CD4-positive, alpha-beta T cell treated with Interleukin-15 for 4 hours (primary cell): Measurements from ENCODE around the gene LRP1-AS.

ENCODE experiments used
- DNase-seq: peaks from one replicate; pipeline ENCODE4 v3.0.0-alpha.2; 2020; ENCODE audit warnings: low spot score

The LRP1-AS gene

GRCh38 chr12:57146961-57147944, at the start of gene LRP1-AS:
Gene LRP1-AS (minus strand): TSS chr12:57147619.
- no peak for DNase-seq

GRCh38 chr12:57196956-57197355, 49.5 kb upstream of the LRP1-AS start:
- no peak for DNase-seq

GRCh38 chr12:57196439-57196838, 49.0 kb upstream of the LRP1-AS start:
- DNase-seq, result no peak

GRCh38 chr12:57195611-57196371, 48.4 kb upstream of the LRP1-AS start:
- DNase-seq, result no peak

DNA sequence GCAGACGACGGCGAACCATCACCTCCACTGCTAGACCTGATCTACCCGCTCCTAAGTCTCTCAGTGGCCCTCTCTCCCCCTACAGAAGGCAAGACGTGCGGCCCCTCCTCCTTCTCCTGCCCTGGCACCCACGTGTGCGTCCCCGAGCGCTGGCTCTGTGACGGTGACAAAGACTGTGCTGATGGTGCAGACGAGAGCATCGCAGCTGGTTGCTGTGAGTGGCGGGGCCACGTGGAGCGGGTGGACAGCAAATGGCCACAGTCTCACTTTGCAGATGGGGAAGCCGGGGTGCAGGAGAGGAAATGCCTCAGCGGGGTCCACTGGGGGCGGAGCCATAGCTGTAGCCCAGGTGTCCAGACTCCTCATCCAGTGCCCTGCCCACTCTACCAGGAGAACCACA, 47.8 kb upstream of the LRP1-AS start:
- DNase-seq, result no peak

DNA sequence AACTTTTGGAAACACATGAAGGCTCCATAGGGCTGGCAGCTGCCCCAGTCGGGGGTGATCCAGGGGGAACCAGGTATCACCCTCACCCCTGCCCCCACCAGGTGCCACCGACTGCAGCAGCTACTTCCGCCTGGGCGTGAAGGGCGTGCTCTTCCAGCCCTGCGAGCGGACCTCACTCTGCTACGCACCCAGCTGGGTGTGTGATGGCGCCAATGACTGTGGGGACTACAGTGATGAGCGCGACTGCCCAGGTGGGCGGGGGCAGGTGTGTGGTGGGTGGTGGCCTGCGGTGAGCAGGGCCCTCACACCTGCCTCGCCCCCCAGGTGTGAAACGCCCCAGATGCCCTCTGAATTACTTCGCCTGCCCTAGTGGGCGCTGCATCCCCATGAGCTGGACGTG, 46.8 kb upstream of the LRP1-AS start:
- DNase-seq, result no peak

DNA sequence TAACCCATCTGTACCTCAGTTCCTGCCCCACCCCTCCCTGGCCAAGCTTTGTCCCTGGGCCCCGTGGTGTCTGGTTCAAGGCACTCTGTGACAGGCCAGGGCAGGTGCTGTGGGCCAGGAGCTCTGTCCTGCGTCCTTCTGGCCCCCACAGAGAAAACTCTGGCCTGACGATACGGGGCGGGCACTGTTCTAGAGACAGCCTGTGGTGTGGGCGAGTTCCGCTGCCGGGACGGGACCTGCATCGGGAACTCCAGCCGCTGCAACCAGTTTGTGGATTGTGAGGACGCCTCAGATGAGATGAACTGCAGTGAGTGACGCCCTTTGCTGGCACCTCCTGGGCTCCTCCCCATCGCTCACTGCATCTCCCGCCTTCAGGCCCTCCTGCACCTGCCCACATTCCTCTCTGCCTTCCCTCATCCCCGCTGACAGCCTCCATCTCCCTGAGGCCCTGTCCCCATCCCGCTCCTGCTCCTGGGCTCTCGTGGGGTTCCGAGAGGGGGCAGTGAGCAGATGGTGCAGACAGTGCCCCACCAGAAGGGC, 46.4 kb upstream of the LRP1-AS start:
- DNase-seq, result no peak

DNA sequence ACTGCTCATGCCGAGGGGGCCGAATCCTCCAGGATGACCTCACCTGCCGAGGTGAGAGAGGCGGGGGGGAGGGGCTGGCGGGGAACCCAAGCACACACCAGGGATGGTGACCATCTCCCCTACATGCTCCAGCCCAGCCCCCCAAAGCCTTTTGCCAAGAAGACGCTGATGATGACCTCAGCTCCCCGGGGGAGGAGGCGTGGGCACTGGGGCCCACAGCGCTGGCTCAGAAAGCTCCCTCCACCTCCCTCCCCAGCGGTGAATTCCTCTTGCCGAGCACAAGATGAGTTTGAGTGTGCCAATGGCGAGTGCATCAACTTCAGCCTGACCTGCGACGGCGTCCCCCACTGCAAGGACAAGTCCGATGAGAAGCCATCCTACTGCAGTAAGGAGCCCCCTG, 45.5 kb upstream of the LRP1-AS start:
- no peak for DNase-seq

DNA sequence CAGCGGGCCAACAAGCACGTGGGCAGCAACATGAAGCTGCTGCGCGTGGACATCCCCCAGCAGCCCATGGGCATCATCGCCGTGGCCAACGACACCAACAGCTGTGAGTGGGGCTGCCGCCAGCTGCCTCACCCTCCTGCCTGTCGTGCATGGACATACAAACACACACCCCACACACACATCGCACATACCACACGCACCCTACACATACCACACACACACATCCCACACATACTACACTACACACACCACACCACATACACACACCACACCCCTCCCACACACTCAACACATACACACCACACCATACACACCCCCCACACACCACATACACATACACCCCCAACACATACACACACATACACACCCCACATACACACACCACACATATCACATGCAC, 44.0 kb upstream of the LRP1-AS start:
- DNase-seq, result no peak

DNA sequence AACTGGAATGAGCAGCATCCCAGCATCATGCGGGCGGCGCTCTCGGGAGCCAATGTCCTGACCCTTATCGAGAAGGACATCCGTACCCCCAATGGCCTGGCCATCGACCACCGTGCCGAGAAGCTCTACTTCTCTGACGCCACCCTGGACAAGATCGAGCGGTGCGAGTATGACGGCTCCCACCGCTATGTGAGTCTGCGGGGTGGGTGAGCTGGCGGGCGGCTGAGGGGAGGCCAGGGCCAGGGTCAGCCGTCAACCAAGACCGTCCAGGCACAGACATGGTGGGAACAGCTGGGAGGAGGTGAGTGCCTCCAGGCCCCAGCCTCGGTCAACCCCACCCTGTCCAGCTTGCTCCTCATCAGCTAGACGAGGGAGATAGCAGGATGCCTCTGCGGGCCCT, 43.4 kb upstream of the LRP1-AS start:
- no peak for DNase-seq

GRCh38 chr12:57190037-57190436, 42.6 kb upstream of the LRP1-AS start:
- DNase-seq, result no peak

- DNase-seq, result no peak
Observed at GRCh38 chr12:57188090-57188425, 40.6 kb upstream of the LRP1-AS start.

DNA sequence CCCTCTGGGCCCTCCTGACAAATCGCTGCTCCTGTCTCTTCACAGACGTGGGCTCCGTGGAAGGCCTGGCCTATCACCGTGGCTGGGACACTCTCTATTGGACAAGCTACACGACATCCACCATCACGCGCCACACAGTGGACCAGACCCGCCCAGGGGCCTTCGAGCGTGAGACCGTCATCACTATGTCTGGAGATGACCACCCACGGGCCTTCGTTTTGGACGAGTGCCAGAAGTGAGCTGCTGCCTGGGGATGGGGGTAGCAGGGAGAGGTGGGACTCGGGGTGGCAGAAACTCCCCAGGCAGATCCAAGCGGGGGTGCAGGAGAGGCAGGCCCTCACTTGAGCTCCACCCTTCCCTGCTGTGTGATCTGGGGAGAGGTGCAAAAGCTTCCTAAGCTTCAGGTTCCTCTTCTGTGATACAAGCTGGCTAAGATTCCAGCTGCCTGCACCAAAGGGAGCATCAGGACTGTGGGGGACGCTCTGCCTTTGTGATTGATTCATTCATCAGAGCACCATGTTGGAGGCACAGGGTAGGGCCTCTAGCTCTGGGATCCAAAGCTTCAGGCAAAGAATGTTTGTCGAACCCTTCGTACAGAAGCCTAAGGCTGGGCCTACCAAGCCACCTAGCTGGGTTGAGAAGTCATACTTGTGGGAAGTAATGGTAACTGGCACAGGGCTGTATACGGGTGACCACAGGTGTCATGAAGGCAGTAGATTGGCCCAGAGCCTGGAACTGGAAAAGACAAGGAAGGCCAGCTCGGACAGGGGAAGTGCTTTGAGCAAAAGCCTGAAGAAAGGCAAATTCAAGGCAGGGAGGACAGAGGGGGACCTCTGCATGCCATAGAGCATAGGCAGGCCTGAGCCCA, 40.0 kb upstream of the LRP1-AS start:
- DNase-seq, result no peak

DNA sequence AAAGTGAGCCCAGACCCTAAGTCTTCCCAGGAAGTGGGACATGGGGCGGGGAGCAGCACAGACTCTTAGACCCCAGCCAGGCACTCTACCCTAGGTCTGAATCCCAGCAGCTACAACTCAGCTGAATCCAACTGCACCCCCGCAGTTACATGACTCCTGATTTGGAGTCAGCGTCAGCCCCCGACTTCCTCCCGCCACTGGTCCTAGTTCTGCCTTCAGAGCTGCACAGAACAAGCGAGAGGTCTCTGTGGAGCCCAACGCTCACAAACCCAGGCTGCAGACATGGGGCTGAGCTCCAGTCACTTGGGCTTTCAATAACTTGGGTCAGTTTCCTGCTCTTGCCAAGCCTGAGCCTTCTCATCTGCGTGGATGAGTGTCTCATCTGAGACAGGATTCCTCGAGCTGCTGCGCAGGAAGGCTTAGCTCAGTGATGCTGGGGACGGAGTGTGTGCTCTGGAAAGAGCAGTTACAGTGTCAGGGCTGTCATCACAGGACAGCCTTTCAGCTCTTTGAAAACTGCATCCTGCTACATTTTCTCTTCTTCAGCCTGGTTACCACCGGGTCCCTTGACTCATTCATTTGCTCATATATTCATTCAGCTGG, 38.6 kb upstream of the LRP1-AS start:
- no peak for DNase-seq

GRCh38 chr12:57185403-57185802, 38.0 kb upstream of the LRP1-AS start:
- no peak for DNase-seq

- DNase-seq, result no peak
Observed at GRCh38 chr12:57183939-57184725, 36.7 kb upstream of the LRP1-AS start.

DNA sequence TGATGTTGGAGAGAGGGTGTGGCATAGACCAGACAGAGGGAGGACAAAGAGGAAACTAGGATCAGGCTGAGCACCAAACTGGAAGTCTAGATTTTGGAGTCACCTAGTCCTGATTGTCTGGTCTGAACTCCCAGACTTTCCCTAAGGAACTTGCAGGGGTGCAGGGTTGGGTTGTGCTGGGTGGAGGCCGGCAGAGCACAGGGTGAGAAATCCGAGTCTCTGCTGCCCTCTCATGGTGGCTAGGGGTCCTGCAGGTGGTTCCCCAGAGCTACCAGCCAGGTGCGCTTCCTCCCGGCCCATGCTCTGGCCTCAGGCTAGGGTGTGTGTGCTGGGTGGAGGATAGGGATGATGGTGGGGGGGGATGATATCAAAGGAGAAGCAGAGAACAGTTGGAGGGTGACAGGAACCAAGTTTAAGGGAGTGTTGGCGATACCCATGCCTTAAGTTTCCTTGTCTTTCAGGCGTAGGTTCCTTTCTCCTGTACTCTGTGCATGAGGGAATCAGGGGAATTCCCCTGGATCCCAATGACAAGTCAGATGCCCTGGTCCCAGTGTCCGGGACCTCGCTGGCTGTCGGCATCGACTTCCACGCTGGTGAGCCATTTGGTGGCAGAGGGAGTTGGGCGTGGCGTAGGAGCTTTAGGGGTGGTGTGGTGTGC, 35.6 kb upstream of the LRP1-AS start:
- peak; percentile 77 for DNase-seq

DNA sequence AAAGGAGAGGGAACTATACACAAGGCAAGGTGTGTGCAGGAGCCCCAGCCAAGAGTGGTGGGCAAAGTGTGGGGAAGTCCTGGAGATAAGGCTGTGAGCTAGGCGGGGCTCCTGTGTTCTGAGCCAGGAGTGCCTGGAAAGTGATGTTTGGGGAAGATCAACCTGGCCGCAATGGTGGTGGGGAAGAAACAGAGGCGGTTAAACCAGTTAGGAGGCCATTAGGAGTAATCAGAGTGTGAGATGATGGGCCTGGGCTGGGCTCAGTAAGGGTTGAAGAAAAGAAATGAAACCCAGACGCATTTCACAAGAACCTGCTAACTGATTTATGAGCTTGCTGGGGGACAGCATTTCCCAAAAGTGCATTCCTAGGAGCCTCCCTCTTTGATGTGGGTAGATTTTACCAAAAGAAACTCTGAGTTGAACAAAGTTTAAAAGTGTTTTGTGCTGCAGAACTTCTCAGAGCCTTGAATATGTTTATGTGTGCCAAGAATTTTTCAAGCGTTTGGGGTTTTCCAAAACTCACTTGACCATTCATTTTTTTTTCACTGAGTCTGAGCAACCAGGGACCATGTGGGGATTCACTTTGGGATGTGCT, 34.2 kb upstream of the LRP1-AS start:
- DNase-seq, result no peak

GRCh38 chr12:57181072-57181471, 33.7 kb upstream of the LRP1-AS start:
- DNase-seq, result no peak
